ENCODE data around the gene NKPD1.
A peak's percentile ranks its signal among the peaks of the same experiment; 100 is the strongest.

NKPD1 gene

DNA sequence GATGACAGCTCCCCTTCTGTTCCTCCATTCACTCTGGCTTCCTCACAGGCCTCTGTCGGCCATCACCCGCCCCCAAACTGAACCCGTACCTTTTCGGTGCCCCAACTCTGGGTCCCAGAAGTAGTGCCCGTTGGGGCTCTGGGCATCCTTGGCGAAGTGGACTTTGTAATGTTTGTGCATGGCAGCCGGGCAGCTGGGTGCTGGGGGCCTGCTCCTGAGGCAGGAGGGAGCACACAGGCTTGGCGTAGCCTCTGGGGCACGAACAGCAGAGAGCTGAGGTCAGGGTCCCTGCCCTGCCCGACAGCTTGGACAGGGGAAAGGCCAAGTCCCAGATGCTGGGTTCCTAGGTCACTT is 834 bp downstream of the NKPD1 start:
- Histone ChIP-seq H3K27me3 (ENCODE audit: low read depth, low read length) (no peaks in the 10 kb centered on the region), H3K4me1 (ENCODE audit: control insufficient read depth in 1 of 2, insufficient read depth in 2 of 2, low read length in 2 of 2) (peaks cover 0 to 4% of the 10 kb centered on the region in 2 donors), H3K27ac (ENCODE audit: low read length) (no peak overlapping the region), H3K36me3 (ENCODE audit: control insufficient read depth in 1 of 2, insufficient read depth in 2 of 2, low read length in 2 of 2) (no peaks in the 10 kb centered on the region), H3K9me3 (ENCODE audit: control insufficient read depth in 1 of 2, low read length in 2 of 2) (no peaks in the 10 kb centered on the region), H3K4me3 (ENCODE audit: low read depth in 1 of 2, low read length in 2 of 2) (no peak overlapping the region)

DNA sequence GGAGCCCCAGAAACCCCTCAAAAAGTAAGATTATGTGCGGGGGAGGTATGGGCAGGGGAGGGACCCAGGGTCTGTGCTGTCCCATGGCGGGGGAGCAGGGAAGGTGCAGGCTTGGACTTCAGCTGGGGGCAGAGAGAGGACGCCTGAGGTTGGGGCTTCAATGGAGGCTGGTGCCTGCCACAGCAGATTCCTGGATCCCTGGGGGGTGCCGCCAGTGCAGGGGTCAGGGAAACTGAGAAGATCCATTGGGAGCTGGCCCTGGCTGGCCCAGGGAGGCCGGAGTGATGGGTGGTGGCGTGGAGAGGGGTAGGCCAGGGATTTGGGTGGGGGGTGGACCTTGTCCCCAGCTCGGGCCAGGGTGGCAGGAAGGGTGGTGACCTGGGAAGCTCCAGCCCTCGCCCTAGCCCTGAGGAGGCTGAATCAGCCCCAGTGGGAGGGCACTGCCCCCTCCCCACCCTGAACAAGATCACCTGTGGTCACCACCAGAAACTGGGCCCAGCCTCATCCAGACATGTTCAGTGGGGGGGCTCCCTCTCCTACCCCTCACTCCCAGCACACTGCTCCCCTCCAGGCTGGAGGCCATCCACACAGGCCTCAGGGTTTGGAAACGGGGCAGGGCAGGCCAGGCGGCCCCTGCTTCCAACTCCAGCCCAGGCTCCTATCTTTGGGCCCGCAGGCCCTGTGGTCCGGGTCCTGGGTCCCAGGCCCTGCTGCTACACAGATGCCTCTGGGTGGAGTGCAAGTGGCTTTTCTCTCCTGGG is 1.4 kb downstream of the NKPD1 start:
- H3K27me3 ChIP-seq (ENCODE audit: low read depth, low read length): no peaks in the 10 kb centered on the region
- H3K36me3 ChIP-seq (ENCODE audit: control insufficient read depth in 1 of 2, insufficient read depth in 2 of 2, low read length in 2 of 2): no peaks in the 10 kb centered on the region
- no peaks in the 10 kb centered on the region for H3K9me3 ChIP-seq (ENCODE audit: control insufficient read depth in 1 of 2, low read length in 2 of 2)
- no peak overlapping the region for H3K27ac ChIP-seq (ENCODE audit: low read length)
- H3K4me1 ChIP-seq (ENCODE audit: control insufficient read depth in 1 of 2, insufficient read depth in 2 of 2, low read length in 2 of 2): peaks cover 0 to 2% of the 10 kb centered on the region in 2 donors
- H3K4me3 ChIP-seq (ENCODE audit: low read depth in 1 of 2, low read length in 2 of 2): no peak overlapping the region

DNA sequence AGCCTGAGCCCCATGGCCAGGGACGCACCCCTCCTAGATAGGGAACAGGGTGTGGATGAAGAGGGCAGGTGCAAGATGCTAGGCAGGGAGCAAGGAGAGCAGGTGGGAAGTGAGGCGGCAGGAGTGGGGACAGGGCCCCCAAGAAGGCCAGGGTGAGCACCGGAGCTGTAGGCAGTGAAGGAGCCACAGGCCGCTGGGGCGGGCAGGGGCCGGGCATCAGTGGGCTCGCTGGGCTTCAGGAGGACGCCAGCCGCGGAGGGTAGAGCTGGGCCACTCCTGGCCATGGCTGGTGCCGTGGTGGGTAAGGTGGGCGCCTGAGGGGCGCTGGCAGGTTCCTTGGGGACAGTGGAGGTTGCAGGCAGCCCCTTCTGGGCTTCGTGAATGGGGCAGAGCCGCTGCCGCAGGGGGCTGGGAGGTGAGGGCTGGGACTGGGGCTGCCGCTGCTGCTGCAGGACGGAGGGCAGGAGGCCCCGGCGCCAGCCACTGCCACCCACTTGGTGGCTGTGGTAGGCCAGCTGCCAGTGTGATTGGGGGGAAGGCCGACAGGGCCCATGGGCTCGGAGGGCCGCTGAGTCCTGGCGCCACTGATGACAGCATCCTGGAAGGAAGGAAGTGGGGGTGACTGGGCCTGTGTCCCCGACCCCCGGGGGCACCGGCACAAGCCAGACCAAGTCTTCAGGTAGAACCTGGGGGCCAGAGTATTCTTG is 2.1 kb downstream of the NKPD1 start:
- Histone ChIP-seq H3K36me3 (ENCODE audit: control insufficient read depth in 1 of 2, insufficient read depth in 2 of 2, low read length in 2 of 2) (no peaks in the 10 kb centered on the region), H3K27ac (ENCODE audit: low read length) (no peak overlapping the region), H3K4me1 (ENCODE audit: control insufficient read depth in 1 of 2, insufficient read depth in 2 of 2, low read length in 2 of 2) (peaks cover 0 to 4% of the 10 kb centered on the region in 2 donors), H3K9me3 (ENCODE audit: control insufficient read depth in 1 of 2, low read length in 2 of 2) (no peaks in the 10 kb centered on the region), H3K27me3 (ENCODE audit: low read depth, low read length) (no peaks in the 10 kb centered on the region), H3K4me3 (ENCODE audit: low read depth in 1 of 2, low read length in 2 of 2) (no peak overlapping the region)

DNA sequence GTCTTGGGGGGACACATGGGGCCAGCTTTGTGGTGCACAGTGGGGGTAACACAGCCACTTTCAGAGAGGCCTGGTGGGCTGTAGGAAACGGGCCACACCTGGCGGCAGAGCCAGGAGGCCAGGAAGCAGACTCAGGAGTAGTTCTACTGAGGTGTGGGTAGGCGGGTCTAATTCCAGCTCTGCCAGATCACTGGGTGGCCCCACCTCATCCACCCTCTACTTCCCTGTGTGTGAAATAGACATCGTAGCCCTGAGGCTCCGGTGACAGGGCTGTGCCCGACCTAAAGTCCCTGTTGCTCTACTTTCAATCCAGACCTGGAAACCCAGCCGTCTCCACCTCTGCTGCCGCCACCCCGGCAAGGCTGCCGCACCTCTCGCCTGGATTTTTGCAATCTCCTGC is 4.0 kb downstream of the NKPD1 start:
- Histone ChIP-seq H3K4me3 (ENCODE audit: low read depth in 1 of 2, low read length in 2 of 2) (no peak overlapping the region), H3K4me1 (ENCODE audit: control insufficient read depth in 1 of 2, insufficient read depth in 2 of 2, low read length in 2 of 2) (peaks cover 0 to 23% of the 10 kb centered on the region in 2 donors), H3K27ac (ENCODE audit: low read length) (no peak overlapping the region), H3K9me3 (ENCODE audit: control insufficient read depth in 1 of 2, low read length in 2 of 2) (no peaks in the 10 kb centered on the region), H3K36me3 (ENCODE audit: control insufficient read depth in 1 of 2, insufficient read depth in 2 of 2, low read length in 2 of 2) (no peaks in the 10 kb centered on the region), H3K27me3 (ENCODE audit: low read depth, low read length) (peaks cover 10% of the 10 kb centered on the region)

DNA sequence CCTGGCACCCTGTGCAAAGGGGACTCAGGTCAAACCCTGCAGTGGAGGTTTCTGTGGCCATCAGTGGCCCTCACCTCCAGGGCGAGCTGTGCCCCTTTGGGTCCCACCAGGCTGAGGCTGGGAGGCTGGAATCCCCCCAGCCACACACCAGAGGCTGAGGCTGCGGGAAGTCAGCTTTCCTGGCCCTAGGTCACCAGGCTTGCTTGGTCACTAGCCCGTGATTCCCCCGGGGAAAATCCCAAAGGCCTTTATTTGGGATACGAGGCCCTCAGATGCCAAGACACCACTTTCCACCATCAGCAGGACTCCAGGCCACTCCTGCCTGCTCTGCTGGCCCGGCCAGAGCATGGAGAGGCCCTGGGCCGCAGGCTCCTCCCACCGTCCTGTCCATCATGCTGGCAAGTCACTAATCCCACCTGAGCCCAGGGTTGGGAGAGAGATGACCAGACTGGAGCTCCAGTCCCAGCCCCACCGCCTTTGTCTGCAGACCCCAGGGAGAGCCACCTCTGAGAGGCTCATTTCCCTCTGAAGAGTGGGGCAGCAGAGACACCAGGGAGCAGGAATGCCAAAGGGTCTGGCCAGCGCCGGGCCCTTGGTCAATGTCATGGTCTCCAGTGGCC is 4.7 kb downstream of the NKPD1 start:
- Histone ChIP-seq H3K27ac (ENCODE audit: low read length) (no peak overlapping the region), H3K36me3 (ENCODE audit: control insufficient read depth in 1 of 2, insufficient read depth in 2 of 2, low read length in 2 of 2) (no peaks in the 10 kb centered on the region), H3K4me3 (ENCODE audit: low read depth in 1 of 2, low read length in 2 of 2) (no peak overlapping the region), H3K4me1 (ENCODE audit: control insufficient read depth in 1 of 2, insufficient read depth in 2 of 2, low read length in 2 of 2) (peaks cover 0 to 25% of the 10 kb centered on the region in 2 donors), H3K9me3 (ENCODE audit: control insufficient read depth in 1 of 2, low read length in 2 of 2) (no peaks in the 10 kb centered on the region), H3K27me3 (ENCODE audit: low read depth, low read length) (peaks cover 16% of the 10 kb centered on the region)

DNA sequence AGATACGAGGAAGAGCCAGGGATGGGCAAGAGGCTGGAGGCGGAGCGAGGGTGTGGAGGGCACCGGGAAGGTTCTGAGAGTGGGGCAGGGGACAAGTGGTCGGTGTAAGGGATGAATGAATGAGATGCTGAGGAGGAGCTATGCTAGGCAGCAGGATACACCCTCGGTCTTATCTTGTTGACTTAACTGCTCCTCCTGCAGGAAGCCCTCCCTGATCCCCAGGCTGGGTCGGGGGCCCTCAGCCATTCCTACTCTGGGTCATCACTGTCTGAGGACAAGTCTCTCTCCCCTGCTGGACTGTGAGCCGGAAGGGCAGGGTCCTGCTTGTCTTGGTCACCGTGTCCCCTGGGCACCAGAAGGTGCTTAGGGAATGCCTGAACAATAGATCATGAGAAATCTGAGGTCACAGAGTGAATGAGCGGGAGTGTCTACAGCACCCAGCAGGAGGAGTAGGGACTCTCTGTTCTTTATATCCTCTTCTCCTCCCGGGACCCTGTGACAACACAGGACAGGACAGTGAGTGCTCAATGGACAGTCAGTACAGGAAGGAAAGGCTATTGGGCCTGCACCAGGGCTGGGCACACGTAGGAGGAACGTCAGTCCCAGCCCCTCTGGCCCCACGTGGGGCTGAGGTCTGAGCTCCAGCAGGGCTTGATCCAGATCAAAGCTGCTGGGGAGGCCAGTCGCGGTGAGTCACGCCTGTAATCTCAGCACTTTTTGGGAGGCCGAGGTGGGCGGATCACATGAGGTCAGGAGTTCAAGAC is 6.5 kb downstream of the NKPD1 start:
- peaks cover 0 to 25% of the 10 kb centered on the region in 2 donors for H3K4me1 ChIP-seq (ENCODE audit: control insufficient read depth in 1 of 2, insufficient read depth in 2 of 2, low read length in 2 of 2)
- H3K36me3 ChIP-seq (ENCODE audit: control insufficient read depth in 1 of 2, insufficient read depth in 2 of 2, low read length in 2 of 2): no peaks in the 10 kb centered on the region
- no peaks in the 10 kb centered on the region for H3K9me3 ChIP-seq (ENCODE audit: control insufficient read depth in 1 of 2, low read length in 2 of 2)
- H3K27me3 ChIP-seq (ENCODE audit: low read depth, low read length): peaks cover 19% of the 10 kb centered on the region
- H3K4me3 ChIP-seq (ENCODE audit: low read depth in 1 of 2, low read length in 2 of 2): peak overlapping the region in 1 of 2 donors; percentile 46
- no peak overlapping the region for H3K27ac ChIP-seq (ENCODE audit: low read length)

DNA sequence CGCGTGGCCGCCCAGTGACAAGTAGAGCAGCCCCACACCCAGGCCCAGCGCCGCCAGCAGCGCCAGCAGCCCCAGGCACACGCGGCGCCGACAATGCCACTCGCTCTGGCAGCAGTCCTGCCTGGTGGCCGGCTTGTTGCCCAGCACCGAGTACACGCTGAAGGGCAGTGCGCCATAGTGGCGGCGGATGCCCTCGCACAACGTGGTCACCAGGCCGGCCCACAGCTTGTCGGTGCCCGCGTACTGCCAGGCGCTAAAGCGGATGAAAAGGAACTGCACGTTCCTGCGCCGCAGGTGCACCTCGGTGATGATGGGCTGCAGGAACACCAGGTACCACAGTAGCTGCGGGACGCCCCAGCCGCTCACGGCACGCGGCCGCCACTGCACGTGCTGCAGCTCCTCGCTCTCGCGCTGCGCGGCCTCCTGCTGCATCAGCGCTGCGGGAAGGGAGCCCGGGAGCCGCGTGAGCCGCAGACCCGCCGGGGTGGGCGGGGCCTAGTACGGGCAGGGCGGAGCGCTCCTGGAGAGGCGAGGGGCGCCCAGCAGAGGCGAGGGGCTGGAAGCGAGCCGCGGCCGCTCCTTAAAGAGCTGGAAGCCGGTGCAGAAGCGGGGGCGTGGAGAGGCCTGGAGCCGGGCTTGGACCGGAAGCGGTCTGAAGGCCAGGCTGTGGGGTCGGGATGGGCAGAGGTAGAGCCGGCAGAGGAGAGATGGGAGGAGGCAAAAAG is 7.3 kb downstream of the NKPD1 start:
- Histone ChIP-seq H3K4me3 (ENCODE audit: low read depth in 1 of 2, low read length in 2 of 2) (peak overlapping the region in 1 of 2 donors; percentile 46), H3K4me1 (ENCODE audit: control insufficient read depth in 1 of 2, insufficient read depth in 2 of 2, low read length in 2 of 2) (peaks cover 0 to 25% of the 10 kb centered on the region in 2 donors), H3K36me3 (ENCODE audit: control insufficient read depth in 1 of 2, insufficient read depth in 2 of 2, low read length in 2 of 2) (no peaks in the 10 kb centered on the region), H3K9me3 (ENCODE audit: control insufficient read depth in 1 of 2, low read length in 2 of 2) (no peaks in the 10 kb centered on the region), H3K27ac (ENCODE audit: low read length) (no peak overlapping the region), H3K27me3 (ENCODE audit: low read depth, low read length) (peaks cover 19% of the 10 kb centered on the region)

DNA sequence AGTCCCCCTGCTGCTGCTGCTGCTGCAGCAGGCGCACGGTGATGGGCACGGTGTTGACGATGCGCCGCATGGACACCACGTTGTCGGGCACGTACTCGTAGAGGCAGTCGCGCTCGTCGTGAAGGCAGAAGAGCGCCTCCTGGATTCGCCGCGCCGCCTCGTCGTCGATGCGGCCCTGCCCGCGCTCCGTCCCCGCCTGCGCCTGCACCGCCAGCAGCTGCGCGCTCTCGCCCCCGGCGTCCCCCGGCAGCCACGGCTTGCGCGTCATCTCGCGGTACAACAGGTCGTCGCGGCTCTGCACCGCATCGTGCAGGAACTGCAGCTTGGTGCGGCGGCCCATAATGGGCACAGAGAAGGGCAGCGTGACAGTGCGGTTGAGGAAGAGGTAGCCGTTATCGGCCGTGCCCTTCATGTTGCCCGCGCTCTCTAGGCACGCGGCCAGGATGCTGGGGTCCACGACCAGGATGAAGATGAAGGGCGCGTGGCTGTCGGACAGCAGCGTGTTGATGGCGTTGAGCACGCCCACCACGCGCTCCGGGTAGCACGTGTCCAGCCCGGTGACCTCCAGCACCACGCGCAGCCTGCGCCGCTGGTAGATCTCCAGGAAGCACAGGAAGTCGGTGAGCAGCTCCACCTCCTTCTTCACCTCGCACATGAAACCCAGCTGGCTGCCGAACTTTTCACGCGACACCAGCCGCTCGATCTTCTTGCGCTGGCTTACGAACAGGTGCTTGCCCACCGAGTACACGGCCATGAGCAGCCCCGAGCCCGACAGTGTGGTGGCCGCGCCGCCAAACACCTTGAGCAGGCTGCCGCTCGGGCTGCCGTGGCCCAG is 8.1 kb downstream of the NKPD1 start:
- Histone ChIP-seq H3K27ac (ENCODE audit: low read length) (no peak overlapping the region), H3K36me3 (ENCODE audit: control insufficient read depth in 1 of 2, insufficient read depth in 2 of 2, low read length in 2 of 2) (no peaks in the 10 kb centered on the region), H3K27me3 (ENCODE audit: low read depth, low read length) (peaks cover 19% of the 10 kb centered on the region), H3K4me3 (ENCODE audit: low read depth in 1 of 2, low read length in 2 of 2) (peak overlapping the region in 1 of 2 donors; percentile 46), H3K4me1 (ENCODE audit: control insufficient read depth in 1 of 2, insufficient read depth in 2 of 2, low read length in 2 of 2) (peaks cover 0 to 25% of the 10 kb centered on the region in 2 donors), H3K9me3 (ENCODE audit: control insufficient read depth in 1 of 2, low read length in 2 of 2) (no peaks in the 10 kb centered on the region)

DNA sequence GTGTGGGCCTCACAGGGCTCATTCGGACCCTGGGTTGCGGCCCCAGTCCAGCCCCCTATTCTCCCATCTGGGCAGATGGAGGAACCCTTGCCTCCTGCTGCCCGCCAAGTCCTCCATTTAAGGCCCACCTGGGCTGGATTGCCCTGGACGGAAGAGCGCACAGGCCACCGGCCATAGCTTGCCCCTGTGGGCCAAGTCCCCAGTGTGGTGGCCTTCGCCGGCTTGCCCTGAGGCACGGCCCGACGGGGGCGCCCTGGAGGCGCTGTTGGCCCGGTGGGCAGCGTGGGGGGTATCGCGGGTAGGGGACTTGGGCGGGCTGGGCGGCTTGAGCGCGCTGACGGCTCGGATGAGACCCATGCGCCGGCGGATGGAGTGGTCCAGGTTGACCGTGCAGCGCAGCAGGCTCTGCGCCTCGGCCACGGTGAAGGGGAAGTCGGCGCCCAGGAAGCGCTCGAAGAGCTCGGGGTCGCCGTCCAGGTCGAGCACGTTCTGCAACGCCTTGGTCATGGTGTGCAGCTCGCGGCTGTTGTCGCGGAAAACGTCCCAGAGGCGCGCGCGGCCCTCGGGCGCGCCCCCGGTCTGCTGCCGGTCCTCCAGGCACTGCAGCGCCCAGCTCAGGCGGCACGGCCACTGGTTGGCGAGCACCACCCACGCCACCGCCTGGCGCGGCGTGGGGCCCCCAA is 8.8 kb downstream of the NKPD1 start:
- Histone ChIP-seq H3K9me3 (ENCODE audit: control insufficient read depth in 1 of 2, low read length in 2 of 2) (no peaks in the 10 kb centered on the region), H3K27me3 (ENCODE audit: low read depth, low read length) (peaks cover 19% of the 10 kb centered on the region), H3K36me3 (ENCODE audit: control insufficient read depth in 1 of 2, insufficient read depth in 2 of 2, low read length in 2 of 2) (peaks cover 0 to 4% of the 10 kb centered on the region in 2 donors), H3K27ac (ENCODE audit: low read length) (no peak overlapping the region), H3K4me1 (ENCODE audit: control insufficient read depth in 1 of 2, insufficient read depth in 2 of 2, low read length in 2 of 2) (peaks cover 0 to 25% of the 10 kb centered on the region in 2 donors), H3K4me3 (ENCODE audit: low read depth in 1 of 2, low read length in 2 of 2) (peak overlapping the region in 1 of 2 donors; percentile 46)

DNA sequence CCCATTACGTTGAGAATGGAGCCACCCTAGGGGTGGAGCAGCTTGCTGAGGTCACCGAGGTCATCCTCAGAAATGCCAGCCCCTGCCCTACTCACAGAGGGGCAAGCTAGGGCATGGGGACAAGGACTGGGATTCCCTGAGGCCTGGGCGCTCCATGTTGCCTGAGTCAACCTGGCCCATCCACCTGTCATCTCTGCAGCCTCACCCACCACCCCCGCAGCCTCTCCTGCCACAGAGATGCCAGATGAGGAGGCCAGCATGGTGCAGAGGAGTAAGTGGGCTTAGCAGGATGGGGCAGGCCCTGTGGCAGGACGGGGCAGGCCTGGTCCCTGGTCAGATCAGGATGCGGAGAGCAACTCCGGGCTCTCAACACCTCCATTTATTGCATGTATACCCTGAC is 9.5 kb downstream of the NKPD1 start:
- Histone ChIP-seq H3K4me3 (ENCODE audit: low read depth in 1 of 2, low read length in 2 of 2) (no peak overlapping the region), H3K4me1 (ENCODE audit: control insufficient read depth in 1 of 2, insufficient read depth in 2 of 2, low read length in 2 of 2) (peaks cover 0 to 25% of the 10 kb centered on the region in 2 donors), H3K27me3 (ENCODE audit: low read depth, low read length) (peaks cover 19% of the 10 kb centered on the region), H3K36me3 (ENCODE audit: control insufficient read depth in 1 of 2, insufficient read depth in 2 of 2, low read length in 2 of 2) (peaks cover 0 to 11% of the 10 kb centered on the region in 2 donors), H3K9me3 (ENCODE audit: control insufficient read depth in 1 of 2, low read length in 2 of 2) (no peaks in the 10 kb centered on the region), H3K27ac (ENCODE audit: low read length) (no peak overlapping the region)

Measured in muscle layer of duodenum (tissue), 2 donors.